H1 (cell line): ENCODE data around the gene SHISAL1. TPM values are rescaled to one million over a fixed set of nuclear protein-coding genes. Genes with fewer than 3 reads are reported as not detected.

ENCODE experiments used
- CTCF ChIA-PET: fragments of 300-600 bp; sonication (Branson Sonifier 250); formaldehyde crosslinking; loops from one replicate; lab custom pipeline; 2021; ENCODE audit not compliant: partially characterized antibody; lab: Charles Lee
- POLR2A ChIA-PET: fragments of 300-600 bp; sonication (Branson Sonifier 250); formaldehyde crosslinking; loops from one replicate; lab custom pipeline; 2021; ENCODE audit warnings: inconsistent platforms; ENCODE audit not compliant: partially characterized antibody; lab: Charles Lee
- DNase-seq, 2 experiments: peaks; one replicate each; pipeline versions ENCODE4 v3.0.0 to v3.0.0-alpha.2; 2010 to 2022; ENCODE audit warnings: low spot score in 2 of 2, low read depth in 1 of 2, mixed read lengths in 1 of 2
- FAIRE-seq: peaks from 2 replicates; lab custom pipeline; 2011; peaks lifted over from hg19 to GRCh38; lab: Jason Lieb, UNC
- H2AFZ ChIP-seq: 2 replicates; pipeline ENCODE4 v1.8.1; 2012; ENCODE audit warnings: low read length, inconsistent platforms
- H2AK5ac ChIP-seq: 2 replicates; pipeline ENCODE4 v1.6.1; 2013; ENCODE audit warnings: low read depth, low read length
- H2BK120ac ChIP-seq: replicated peaks from 2 replicates; pipeline ENCODE3; 2013; ENCODE audit warnings: low read depth, low read length, inconsistent platforms
- H2BK12ac ChIP-seq: 2 replicates; pipeline ENCODE4 v1.6.1; 2013; ENCODE audit warnings: low read depth, low read length
- H2BK15ac ChIP-seq: 2 replicates; pipeline ENCODE4 v1.6.1; 2013; ENCODE audit warnings: low read length
- H2BK20ac ChIP-seq: 2 replicates; pipeline ENCODE4 v1.6.1; 2013; ENCODE audit warnings: low read length
- H2BK5ac ChIP-seq: 2 replicates; pipeline ENCODE4 v1.6.1; 2013; ENCODE audit warnings: low read depth, low read length
- H3K14ac ChIP-seq: 2 replicates; pipeline ENCODE4 v1.6.1; 2013; ENCODE audit warnings: inconsistent platforms; ENCODE audit not compliant: insufficient read length
- H3K18ac ChIP-seq: 2 replicates; pipeline ENCODE4 v1.6.1; 2013; ENCODE audit warnings: low read length; ENCODE audit errors: extremely low read depth
- H3K23ac ChIP-seq: 2 replicates; pipeline ENCODE4 v1.6.1; 2013; ENCODE audit warnings: inconsistent platforms; ENCODE audit not compliant: insufficient read length
- H3K23me2 ChIP-seq: 2 replicates; pipeline ENCODE4 v1.6.1; 2013; ENCODE audit warnings: low read depth, low read length
- H3K27ac ChIP-seq: 2 replicates; pipeline ENCODE4 v1.6.1; 2011; ENCODE audit warnings: low read depth, low read length, inconsistent platforms
- H3K27me3 ChIP-seq, 4 experiments: replicated peaks in 1 of 4; 1 replicate in 1 of 4; 2 replicates in 3 of 4; pipeline versions ENCODE4 v1.6.1 to v1.8.1; 2011 to 2013; ENCODE audit warnings: low read length in 3 of 4, mild to moderate bottlenecking in 3 of 4, inconsistent platforms in 2 of 4, mixed read lengths in 2 of 4, moderate library complexity in 1 of 4; ENCODE audit not compliant: control insufficient read depth in 3 of 4, insufficient read depth in 3 of 4; ENCODE audit errors: extremely low read depth in 1 of 4
- H3K36me3 ChIP-seq, 4 experiments: 2 replicates each; pipeline versions ENCODE4 v1.6.1 to v1.8.1; 2011 to 2013; ENCODE audit warnings: mild to moderate bottlenecking in 4 of 4, low read length in 3 of 4, moderate library complexity in 2 of 4, control low read depth in 1 of 4, inconsistent platforms in 1 of 4; ENCODE audit not compliant: insufficient read depth in 4 of 4, control insufficient read depth in 2 of 4
- H3K4ac ChIP-seq: replicated peaks from 2 replicates; pipeline ENCODE3; 2013; ENCODE audit warnings: low read length, low read depth, mixed read lengths, inconsistent platforms; ENCODE audit not compliant: insufficient read length
- H3K4me1 ChIP-seq, 4 experiments: replicated peaks in 1 of 4; 1 replicate in 1 of 4; 2 replicates in 3 of 4; pipeline versions ENCODE4 v1.6.1 to v1.8.1; 2011 to 2013; ENCODE audit warnings: low read length in 3 of 4, inconsistent platforms in 2 of 4, mixed read lengths in 1 of 4; ENCODE audit not compliant: insufficient read depth in 4 of 4, control insufficient read depth in 3 of 4
- H3K4me2 ChIP-seq, 2 experiments: 2 replicates each; pipeline versions ENCODE4 v1.6.1 to v1.8.1; 2011 to 2013; ENCODE audit warnings: low read depth in 2 of 2, low read length in 2 of 2, control low read depth in 1 of 2, inconsistent platforms in 1 of 2, mild to moderate bottlenecking in 1 of 2; ENCODE audit not compliant: insufficient read depth in 1 of 2
- H3K4me3 ChIP-seq, 4 experiments: fragments of 200-600, 300-600 bp in 1 of 4; sonication (generic), shearing (Covaris generic), sonication (Bioruptor Twin) in 1 of 4; 2 replicates each; pipeline versions ENCODE4 v1.5.1 to v1.8.1; 2011 to 2016; ENCODE audit warnings: low read length in 4 of 4, low read depth in 3 of 4, control low read depth in 2 of 4, inconsistent platforms in 2 of 4, mild to moderate bottlenecking in 2 of 4, mixed read lengths in 1 of 4, moderate library complexity in 1 of 4; ENCODE audit not compliant: insufficient read depth in 2 of 4; ENCODE audit errors: extremely low read depth in 1 of 4
- H3K56ac ChIP-seq: replicated peaks from 2 replicates; pipeline ENCODE3; 2013; ENCODE audit warnings: low read depth, mild to moderate bottlenecking, mixed read lengths, low read length, inconsistent platforms; ENCODE audit not compliant: insufficient read length
- H3K79me1 ChIP-seq: 2 replicates; pipeline ENCODE4 v1.6.1; 2013; ENCODE audit warnings: low read depth, low read length, control low read depth
- H3K79me2 ChIP-seq, 2 experiments: 2 replicates each; pipeline versions ENCODE4 v1.6.1 to v1.8.1; 2012 to 2013; ENCODE audit warnings: low read length in 2 of 2, mild to moderate bottlenecking in 2 of 2, inconsistent platforms in 1 of 2; ENCODE audit not compliant: insufficient read depth in 2 of 2, control insufficient read depth in 1 of 2
- H3K9ac ChIP-seq, 4 experiments: replicated peaks in 1 of 4; 1 replicate in 1 of 4; 2 replicates in 3 of 4; pipeline versions ENCODE4 v1.6.1 to v1.8.1; 2011 to 2013; ENCODE audit warnings: low read depth in 3 of 4, low read length in 3 of 4, control low read depth in 2 of 4, mild to moderate bottlenecking in 2 of 4, moderate library complexity in 2 of 4, inconsistent platforms in 1 of 4; ENCODE audit errors: extremely low read depth in 1 of 4
- H3K9me3 ChIP-seq, 2 experiments: 2 replicates each; pipeline versions ENCODE4 v1.6.1 to v1.8.1; 2012 to 2013; ENCODE audit warnings: mild to moderate bottlenecking in 2 of 2, moderate library complexity in 2 of 2, control low read depth in 1 of 2, inconsistent platforms in 1 of 2, low read depth in 1 of 2, low read length in 1 of 2, mixed read lengths in 1 of 2; ENCODE audit not compliant: insufficient read depth in 2 of 2
- H4K20me1 ChIP-seq, 2 experiments: replicated peaks in 1 of 2; 2 replicates each; pipeline versions ENCODE3 to v1.8.1; 2011 to 2013; ENCODE audit warnings: inconsistent platforms in 2 of 2, low read length in 2 of 2, mild to moderate bottlenecking in 1 of 2; ENCODE audit not compliant: insufficient read depth in 2 of 2, control insufficient read depth in 1 of 2
- H4K5ac ChIP-seq: 2 replicates; pipeline ENCODE4 v1.6.1; 2013; ENCODE audit warnings: low read length, low read depth, mixed read lengths, inconsistent platforms; ENCODE audit not compliant: insufficient read length
- H4K8ac ChIP-seq: 2 replicates; pipeline ENCODE4 v1.8.0; 2013; ENCODE audit warnings: mild to moderate bottlenecking, moderate library complexity, low read length, inconsistent platforms; ENCODE audit not compliant: insufficient read depth; ENCODE audit errors: extremely low read depth
- H4K91ac ChIP-seq: replicated peaks from 2 replicates; pipeline ENCODE3; 2013; ENCODE audit warnings: low read length, mixed read lengths, inconsistent platforms; ENCODE audit not compliant: insufficient read length
- RBBP5 ChIP-seq: IDR thresholded peaks from 2 replicates; pipeline ENCODE4 v1.7.1; 2012; ENCODE audit warnings: low read depth, mild to moderate bottlenecking, inconsistent platforms, low read length, moderate library complexity, borderline replicate concordance
- WGBS, 2 experiments: shearing (Covaris generic) in 1 of 2; methylation state at CpG; one replicate each; pipeline versions ENCODE4 v1.1.6 to v1.1.7; 2013 to 2015; ENCODE audit warnings: low lambda C conversion rate in 2 of 2, mixed read lengths in 2 of 2, inconsistent platforms in 1 of 2, low coverage in 1 of 2, missing lambda C conversion rate in 1 of 2; ENCODE audit not compliant: insufficient replicate concordance in 2 of 2, insufficient coverage in 1 of 2, insufficient read length in 1 of 2; ENCODE audit errors: extremely low coverage in 1 of 2, missing lambda C conversion rate in 1 of 2; 5-methylcytosine and 5-hydroxymethylcytosine counted together
- polyA plus RNA-seq, 7 experiments: library from polyadenylated mRNA; depleted of rRNA in 3 of 7; stranded (reverse) in 5 of 7; unstranded in 2 of 7; fragments of >200 nt in 5 of 7; fragments of 200-250 nt in 2 of 7; gene quantifications; 1 replicate in 5 of 7; 2 replicates in 1 of 7; 4 replicates in 1 of 7; pipeline versions ENCODE4 v1.2.1 to v1.2.3, GENCODE V29; 2011 to 2013; ENCODE audit warnings: missing spikeins in 2 of 7, mixed read lengths in 2 of 7
- total RNA-seq: library from RNA; stranded (reverse); fragmentation: NEBNext Ultra II Directional; extraction: Animal tissue kit (Norgen Biotek cat#: 25700); gene quantifications from 2 replicates; pipeline ENCODE4 v1.2.1, GENCODE V29; 2021

The SHISAL1 gene
- total and polyA plus RNA-seq, 2 of the 8 experiments (the other 6 are each of a cell fraction or from before 2014, with no cell fraction given), result 3.7 to 5.8 TPM

GRCh38 chr22:44270556-44270880, 42.2 kb downstream of the SHISAL1 start:
- H2AFZ ChIP-seq, result no peak overlapping the region
- CTCF ChIA-PET, result interaction anchor here (0.9 to 2.8 kb wide), 5 partner anchors 10 to 355 kb away, joined by 3 to 14 read pairs (median 4); no protein-coding TSS in a partner anchor
- WGBS, 2 experiments, result 83% methylated on average over 9 of the region's 9 CpGs; no CpG with 5 or more reads in 1 of the 2 experiments
- no peak overlapping the region for H2BK15ac ChIP-seq
- H3K4me2 ChIP-seq, result no peak overlapping the region
- H3K23me2 ChIP-seq, result peaks cover 9% of the 10 kb centered on the region; the same call in 1 of the 2 replicates
- DNase-seq (no peak), FAIRE-seq (no peak)
- no peak overlapping the region for H3K4ac ChIP-seq
- H3K9ac ChIP-seq, result no peak overlapping the region
- no peak for TF ChIP-seq RBBP5
- no peak overlapping the region for H3K23ac ChIP-seq
- H4K91ac ChIP-seq, result no peak overlapping the region
- peak overlapping the region; percentile 60; the same call in 1 of the 2 replicates for H2BK12ac ChIP-seq
- no peak overlapping the region for H2BK120ac ChIP-seq
- POLR2A ChIA-PET, result no interaction called here
- H3K14ac ChIP-seq, result no peak overlapping the region
- no peaks in the 10 kb centered on the region for H3K79me2 ChIP-seq
- no peak overlapping the region for H4K8ac ChIP-seq
- H2BK5ac ChIP-seq, result peak overlapping the region; percentile 60
- H3K4me1 ChIP-seq, result no peaks in the 10 kb centered on the region; a peak in 2 of 7 replicates
- no peak overlapping the region for H4K5ac ChIP-seq
- no peak overlapping the region for H3K56ac ChIP-seq
- no peaks in the 10 kb centered on the region for H3K36me3 ChIP-seq
- no peak overlapping the region for H3K4me3 ChIP-seq
- H2AK5ac ChIP-seq, result peak overlapping the region; percentile 29; the same call in 1 of the 2 replicates
- H3K9me3 ChIP-seq, result no peaks in the 10 kb centered on the region
- peaks cover 0 to 5% of the 10 kb centered on the region in 2 experiments for H4K20me1 ChIP-seq
- no peak overlapping the region for H3K27ac ChIP-seq
- H3K27me3 ChIP-seq, result no peaks in the 10 kb centered on the region
- H3K79me1 ChIP-seq, result no peaks in the 10 kb centered on the region
- H3K18ac ChIP-seq, result no peak overlapping the region
- 0 out of 2 replicates have a peak overlapping the region, but pooled peaks have one; percentile 10 for H2BK20ac ChIP-seq
